Measurements from ENCODE around the gene ABL1. TPM values are rescaled to one million over a fixed set of nuclear protein-coding genes. Genes with fewer than 3 reads are reported as not detected.

ABL1 gene
- total RNA-seq, 4 donors from 2014 or later = 37.2 to 61.8 (median 56.2) TPM

DNA sequence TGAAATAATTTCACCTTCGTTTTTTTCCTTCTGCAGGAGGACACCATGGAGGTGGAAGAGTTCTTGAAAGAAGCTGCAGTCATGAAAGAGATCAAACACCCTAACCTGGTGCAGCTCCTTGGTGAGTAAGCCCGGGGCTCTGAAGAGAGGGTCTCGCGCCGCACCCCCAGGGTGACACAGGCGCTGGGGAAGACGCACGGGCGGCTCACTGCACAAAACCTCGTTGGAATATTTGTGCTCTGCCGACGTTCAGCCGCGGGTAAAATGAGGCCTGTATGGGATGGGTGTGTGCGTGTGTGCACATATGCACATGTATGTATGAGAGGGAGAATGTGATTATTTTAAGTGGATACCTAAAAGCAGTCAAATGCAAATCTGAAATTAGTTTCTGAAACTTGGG, 37.0 kb downstream of the ABL1 start:
- TF ChIP-seq, protein P1, sequence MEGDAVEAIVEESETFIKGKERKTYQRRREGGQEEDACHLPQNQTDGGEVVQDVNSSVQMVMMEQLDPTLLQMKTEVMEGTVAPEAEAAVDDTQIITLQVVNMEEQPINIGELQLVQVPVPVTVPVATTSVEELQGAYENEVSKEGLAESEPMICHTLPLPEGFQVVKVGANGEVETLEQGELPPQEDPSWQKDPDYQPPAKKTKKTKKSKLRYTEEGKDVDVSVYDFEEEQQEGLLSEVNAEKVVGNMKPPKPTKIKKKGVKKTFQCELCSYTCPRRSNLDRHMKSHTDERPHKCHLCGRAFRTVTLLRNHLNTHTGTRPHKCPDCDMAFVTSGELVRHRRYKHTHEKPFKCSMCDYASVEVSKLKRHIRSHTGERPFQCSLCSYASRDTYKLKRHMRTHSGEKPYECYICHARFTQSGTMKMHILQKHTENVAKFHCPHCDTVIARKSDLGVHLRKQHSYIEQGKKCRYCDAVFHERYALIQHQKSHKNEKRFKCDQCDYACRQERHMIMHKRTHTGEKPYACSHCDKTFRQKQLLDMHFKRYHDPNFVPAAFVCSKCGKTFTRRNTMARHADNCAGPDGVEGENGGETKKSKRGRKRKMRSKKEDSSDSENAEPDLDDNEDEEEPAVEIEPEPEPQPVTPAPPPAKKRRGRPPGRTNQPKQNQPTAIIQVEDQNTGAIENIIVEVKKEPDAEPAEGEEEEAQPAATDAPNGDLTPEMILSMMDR (IDR thresholded peaks at IDR 0.05; ENCODE audit: low read depth) = no peak

DNA sequence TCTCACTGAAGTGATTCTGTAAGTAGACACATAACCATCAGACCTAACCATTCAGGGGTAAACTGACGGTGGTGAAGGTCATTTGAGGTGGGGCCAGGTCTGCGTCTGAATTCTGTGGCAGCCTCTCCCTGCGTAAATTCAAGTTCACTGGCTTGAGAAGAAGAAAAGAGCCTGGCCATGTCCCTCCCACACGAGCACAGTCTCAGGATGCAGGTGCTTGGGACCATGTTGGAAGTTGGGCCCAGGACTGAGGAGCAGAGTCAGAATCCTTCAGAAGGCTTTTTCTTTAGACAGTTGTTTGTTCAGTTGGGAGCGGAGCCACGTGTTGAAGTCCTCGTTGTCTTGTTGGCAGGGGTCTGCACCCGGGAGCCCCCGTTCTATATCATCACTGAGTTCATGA, 37.5 kb downstream of the ABL1 start:
- TF ChIP-seq, protein P1 (IDR thresholded peaks at IDR 0.05; ENCODE audit: low read depth) = no peak

DNA sequence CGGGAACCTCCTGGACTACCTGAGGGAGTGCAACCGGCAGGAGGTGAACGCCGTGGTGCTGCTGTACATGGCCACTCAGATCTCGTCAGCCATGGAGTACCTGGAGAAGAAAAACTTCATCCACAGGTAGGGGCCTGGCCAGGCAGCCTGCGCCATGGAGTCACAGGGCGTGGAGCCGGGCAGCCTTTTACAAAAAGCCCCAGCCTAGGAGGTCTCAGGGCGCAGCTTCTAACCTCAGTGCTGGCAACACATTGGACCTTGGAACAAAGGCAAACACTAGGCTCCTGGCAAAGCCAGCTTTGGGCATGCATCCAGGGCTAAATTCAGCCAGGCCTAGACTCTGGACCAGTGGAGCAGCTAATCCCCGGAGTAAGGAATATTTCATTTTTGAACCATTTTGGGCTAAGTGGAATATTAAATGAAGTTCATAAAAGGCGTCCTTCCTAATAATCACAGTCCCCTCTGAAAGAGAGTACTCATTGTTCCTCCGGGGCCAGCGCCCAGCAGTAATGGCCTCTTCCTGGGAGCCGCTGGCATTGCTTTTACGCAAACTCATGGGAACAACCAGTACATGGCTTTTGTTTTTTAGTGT, 38.0 kb downstream of the ABL1 start:
- TF ChIP-seq, protein P1 (IDR thresholded peaks at IDR 0.05; ENCODE audit: low read depth) = no peak

DNA sequence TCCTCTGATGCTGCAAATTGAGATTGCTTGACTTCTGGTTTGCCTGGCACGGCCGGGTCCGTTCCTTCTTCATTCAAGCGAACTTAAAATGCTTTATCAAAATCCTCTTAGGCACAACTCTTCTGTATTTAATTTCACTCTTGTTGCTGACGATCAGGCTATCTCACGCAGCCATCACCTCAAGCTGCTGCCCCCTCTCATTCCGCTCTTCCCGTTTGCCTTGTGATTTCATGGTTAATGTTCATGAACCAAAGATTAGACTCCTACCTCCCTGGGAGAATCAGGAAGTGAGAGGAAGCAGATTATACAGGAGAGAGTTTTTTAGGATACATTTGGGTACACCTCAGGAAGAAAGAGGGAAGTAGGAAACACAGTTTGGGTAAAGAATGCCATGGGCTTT, 38.9 kb downstream of the ABL1 start:
- TF ChIP-seq, protein P1 (IDR thresholded peaks at IDR 0.05; ENCODE audit: low read depth) = no peak

DNA sequence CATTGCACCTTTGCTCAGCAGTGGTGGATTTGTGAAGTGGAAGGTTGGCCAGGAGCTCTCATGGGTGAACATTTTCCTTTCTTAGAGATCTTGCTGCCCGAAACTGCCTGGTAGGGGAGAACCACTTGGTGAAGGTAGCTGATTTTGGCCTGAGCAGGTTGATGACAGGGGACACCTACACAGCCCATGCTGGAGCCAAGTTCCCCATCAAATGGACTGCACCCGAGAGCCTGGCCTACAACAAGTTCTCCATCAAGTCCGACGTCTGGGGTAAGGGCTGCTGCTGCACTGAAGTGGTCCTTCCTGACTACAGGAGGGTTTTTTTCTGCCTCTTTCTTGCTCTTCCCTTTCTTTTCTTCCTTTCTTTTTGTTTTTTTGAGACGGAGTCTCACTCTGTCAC, 39.7 kb downstream of the ABL1 start:
- TF ChIP-seq, protein P1 (IDR thresholded peaks at IDR 0.05; ENCODE audit: low read depth) = no peak

DNA sequence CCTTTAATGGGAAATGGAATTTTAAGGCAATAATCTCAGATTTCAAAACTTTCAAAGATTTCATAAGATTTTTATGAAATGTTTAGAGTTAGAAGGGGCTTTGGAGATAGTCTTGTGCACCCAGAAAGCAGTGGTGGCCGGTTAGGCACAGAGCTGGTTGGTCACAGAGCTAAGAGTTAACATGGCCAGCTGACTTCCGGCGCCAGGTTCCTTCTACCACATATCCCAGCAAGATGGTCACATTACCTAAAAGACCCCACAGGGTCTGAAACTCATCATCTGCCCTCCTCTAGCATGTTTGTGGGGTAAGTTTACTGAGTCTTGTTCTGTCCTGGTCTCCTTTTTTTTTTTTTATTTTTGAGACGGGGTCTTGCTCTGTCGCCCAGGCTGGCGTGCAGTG, 42.2 kb downstream of the ABL1 start:
- TF ChIP-seq, protein P1 (IDR thresholded peaks at IDR 0.05; ENCODE audit: low read depth) = no peak

DNA sequence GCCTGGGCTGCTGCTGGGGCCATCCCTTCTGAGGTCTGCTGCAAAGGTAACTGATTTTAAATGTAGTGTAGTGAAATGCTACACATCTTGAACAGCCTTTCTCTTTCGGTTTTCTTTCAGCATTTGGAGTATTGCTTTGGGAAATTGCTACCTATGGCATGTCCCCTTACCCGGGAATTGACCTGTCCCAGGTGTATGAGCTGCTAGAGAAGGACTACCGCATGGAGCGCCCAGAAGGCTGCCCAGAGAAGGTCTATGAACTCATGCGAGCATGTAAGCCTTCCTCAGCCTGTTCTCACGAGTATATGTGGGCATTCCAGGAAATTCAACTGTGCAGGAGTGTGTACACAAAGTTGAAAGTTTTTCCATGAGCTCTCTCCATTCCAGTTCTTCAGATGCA, 43.2 kb downstream of the ABL1 start:
- TF ChIP-seq, protein P1 (IDR thresholded peaks at IDR 0.05; ENCODE audit: low read depth) = no peak
